NCI-H1694 treated with DMSO at 0.1 percent for 48 hours (cell line): ENCODE data around the gene NRM.
A peak's percentile ranks its signal among the peaks of the same experiment; 100 is the strongest.
"Not testable (repeated sequence)": the region's sequence is repeated elsewhere in the genome, so short reads cannot be mapped to it uniquely, and the experiment has no call there.

ENCODE experiments used
- DNase-seq: peaks from one replicate; lab custom pipeline; 2025; lab: John Stamatoyannopoulos, UW

NRM gene

DNA sequence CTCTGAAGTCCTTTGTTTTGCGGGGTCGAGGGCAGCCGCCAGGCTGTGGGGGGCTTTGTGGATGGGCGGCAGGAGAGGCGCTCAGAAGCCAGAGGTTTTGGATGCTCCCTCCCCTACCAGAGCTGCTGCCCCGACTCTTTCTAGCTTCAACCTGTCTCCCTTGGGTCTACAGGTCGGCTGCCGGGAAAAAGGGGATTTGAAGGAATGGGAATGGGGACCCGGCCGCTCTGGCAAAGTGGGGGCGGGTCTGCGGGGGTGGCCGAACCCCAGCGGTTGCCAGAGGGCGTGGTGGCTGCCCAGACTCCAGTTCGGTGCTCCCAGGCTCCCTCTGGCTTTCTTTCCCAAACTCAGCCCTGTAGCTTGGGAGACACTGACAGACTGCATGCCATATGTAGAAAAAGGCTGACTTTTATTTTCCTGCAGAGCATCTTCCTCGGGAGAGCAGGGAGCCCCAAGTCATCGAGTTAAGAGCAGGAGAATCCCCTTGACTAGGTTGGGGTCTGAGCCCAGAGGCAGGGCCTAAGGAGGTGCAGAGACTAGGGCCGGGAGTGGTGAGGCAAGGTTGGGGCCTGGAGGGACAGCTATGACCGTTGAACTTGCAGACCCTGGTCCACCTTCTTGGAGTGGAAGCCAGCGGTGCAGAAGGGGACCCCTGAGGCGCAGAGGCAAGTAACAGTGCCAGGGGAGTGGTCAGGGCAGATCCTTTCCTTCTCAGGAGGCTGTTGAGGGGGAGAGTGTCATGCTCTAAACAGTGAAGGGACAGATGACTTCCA is 2.9 kb downstream of the NRM start:
- DNase-seq, result no peak

DNA sequence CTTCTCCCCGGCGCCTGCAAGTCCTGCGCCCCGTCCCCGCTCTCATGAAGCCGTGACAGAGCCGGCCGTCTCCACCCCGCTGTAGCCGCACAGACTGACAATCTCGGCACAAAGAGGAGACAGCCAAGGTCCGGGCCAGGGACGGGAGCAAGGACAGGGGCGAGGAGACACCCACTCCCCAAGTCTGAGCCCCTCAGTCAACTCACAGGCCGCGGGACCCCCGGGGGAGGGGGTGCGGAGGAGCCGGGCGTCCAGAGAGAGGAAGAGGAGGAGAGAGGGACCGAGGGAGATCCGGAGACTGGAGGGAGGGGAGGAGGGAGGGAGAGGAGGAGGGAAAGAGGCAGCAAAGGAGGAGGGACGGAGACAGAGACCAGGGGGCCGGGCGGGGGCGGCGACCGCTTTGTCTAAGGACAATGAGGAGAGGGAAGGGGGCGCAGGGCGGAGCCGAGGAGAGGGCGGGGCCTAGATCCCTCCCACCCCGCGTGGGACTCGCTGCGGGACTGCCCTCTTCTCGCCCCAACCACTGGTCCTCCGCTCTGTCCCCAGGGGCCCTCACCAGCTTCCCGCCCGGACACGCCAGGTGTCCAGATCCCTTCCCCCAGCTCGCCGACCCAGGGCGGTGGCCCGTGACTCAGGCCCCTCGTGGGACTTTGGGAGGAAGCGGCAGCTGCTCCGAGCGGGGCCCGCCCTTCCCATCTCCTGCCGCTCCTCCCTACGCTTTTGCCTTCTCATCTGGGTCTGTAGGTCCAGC is 3.7 kb downstream of the NRM start:
- peak; percentile 40 for DNase-seq

DNA sequence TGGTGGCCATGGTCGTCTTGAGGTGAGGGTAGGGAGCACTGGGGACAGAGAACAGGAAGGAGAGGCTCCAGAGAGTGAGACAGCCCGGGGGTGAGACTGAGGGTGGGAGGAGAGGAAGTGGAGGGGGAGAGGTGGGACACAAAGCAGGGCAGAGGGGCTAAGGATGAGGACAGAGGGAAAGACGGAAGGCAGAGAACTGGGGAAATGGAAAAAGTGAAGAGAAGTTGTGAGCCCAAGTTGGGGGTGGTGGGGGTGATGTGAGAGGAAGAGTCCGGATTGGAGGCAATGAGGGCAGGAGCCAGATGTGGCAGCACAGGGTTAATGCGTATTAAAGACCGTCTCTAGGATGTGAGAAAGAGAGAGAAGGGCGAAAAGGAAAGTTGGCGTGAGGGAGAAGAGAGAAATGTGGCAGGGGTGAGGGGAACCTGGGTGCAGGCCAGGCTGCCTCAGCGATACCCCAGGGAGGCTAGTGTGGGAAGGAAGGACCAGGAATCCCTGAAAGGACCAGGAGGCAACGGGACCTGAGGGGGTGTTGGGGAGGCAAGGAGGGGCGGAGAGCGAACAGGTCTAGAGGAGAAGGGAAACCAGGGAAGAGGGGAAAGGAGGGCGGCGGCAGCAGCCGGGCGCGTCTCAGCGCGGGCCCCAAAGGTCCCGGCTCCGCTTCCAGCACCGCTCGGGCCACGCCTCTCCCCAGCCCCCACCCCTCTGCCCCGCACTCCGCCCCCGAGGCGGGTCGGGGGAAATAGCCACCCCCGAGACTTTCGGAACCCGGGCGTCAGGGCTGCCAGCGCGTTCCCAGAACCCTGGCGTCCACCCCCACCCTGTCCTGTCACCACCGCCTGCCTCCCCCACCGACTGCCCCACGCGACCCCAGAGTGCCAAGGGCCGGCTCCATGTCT is 4.5 kb downstream of the NRM start, which contains the start of gene PPP1R18:
Gene PPP1R18, minus strand, starts transcription at position 637 of the 899 bp plus-strand sequence. Its CDS starts 627 bp downstream, at position 10.
- DNase-seq, result no peak

DNA sequence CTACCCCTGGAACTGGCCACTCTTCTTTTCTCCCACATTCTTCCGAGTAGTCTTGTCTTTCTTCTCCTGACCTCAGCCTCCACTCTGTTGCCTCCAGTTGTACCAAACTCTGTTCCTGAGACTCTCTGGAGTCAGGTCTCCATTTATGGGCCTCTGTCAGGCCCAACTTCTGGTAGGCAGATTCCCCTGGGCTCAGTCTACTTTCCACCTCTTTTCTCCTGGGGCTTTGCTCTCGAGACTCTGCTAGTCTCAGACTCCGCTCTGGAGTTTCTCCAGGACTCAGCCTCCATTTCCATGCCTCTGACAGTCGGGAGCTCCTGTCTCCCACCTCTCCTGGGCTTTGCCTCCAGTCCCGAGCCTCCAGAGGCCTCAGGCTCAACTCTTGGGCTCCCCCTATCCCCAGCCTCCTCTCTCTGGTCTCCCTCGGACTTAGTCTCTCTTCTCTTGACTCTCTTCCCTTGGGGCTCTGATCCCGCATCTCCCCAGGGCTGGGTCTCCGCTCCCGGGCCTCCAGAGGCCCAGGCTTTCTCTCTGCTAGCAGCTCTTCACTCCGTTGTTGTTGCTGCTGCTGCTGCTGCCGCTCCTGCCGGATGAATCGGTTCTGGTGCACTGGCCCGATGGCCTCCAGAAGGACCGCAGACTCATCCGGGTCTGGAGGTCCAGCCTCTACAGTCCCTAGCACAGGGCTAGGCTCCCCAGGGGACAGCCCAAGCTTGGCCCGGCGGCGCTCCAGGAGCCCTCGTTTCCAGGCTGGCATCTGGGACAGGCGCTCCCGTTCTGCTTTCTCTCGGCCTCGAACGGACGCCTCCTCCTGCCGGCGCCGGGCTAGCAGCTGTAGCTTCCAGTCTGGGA is 5.4 kb downstream of the NRM start:
- DNase-seq, result no peak

DNA sequence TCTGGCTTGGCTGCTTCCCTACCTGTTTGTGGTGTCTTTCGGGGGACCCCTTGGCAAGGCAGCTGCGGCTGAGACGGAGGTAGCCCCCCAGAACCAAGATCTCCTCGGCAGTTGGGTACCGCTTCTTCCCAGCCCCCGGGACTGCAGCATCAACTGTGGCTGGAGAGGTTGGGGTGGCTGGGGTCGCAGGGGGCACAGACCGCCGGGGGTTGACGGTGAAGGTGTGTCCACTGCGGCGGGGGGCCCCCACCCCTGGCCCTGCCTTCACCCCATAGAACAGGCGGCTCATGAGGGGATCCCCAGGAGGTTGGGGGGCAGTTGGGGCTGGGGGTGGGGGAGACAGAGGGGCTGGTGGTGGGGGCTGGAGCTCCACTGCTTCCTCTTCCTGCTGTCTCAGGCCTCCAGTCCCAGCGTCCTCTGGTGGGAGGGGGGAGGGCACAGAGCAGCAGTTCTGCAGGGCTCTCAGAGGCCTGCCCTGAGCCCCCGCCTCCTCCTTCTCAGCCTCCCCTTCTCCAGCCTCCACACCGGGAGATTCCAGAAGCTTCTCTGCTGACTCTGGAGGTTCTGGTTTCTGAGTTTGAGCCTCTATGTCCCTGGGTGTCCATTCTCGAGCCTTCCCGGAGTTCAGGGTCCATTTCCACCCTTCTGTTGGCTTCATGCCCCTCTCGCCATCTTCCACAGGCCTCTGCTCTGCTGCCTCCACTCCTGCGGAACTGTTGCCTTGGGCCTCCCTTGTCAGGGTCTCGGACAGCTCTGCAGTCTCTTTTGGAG is 6.2 kb downstream of the NRM start:
- DNase-seq, result no peak

DNA sequence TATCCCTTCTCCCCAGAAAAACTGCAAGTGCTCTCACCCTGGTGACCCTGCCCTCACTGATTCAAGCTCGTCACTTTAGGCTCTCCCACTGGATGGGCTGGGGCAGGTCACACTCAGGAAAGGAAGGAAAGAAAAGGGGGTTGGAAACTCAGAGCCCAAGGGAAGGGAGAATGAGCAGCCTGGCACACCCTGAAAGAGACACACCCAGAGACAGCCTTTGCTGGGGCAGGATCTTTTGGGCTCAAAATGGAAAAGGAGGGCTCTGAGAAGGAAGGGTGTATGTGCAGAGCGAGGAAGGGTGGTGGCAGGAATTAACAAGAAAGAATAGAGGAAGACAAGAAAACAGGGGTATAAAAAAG is 6.8 kb downstream of the NRM start:
- no peak for DNase-seq

DNA sequence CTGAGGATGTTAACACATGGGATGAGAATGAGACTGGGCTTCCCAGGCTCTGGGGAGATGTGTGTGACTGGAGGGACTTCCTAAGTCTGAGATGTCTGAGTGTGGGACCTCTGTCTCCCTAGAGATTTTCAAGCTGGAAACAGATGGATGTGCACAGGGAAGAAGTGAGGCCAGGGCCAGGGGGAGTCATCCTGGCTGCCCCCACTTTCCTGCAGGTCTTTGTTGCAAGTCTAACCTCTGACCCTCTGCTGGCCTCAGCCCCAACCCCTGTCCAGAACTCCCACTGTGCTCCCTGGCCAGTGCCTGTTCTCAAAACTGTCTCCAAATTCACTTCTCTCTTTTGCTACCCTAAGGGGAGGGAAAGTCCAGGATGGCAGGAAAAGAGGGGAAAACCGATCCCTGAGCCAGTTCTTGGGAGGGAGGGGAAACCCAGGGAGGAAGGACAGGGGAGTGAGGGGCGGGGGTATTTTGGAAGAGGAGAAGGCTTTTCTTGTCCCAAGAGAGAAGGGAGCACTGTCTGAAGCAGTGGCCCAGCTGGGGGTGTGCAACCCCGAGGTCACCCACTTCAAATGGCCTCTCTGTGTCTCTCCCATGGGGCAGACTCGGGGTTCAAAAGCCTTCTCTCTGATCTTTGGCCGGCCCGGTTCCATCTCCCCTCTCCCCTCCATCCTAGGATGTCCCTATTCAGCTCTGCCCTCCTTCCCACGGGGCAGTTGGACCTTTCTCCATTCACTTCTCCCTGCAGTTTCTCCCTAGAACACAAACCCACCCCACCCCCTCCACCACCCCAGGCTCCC is 7.4 kb downstream of the NRM start:
- no peak for DNase-seq

DNA sequence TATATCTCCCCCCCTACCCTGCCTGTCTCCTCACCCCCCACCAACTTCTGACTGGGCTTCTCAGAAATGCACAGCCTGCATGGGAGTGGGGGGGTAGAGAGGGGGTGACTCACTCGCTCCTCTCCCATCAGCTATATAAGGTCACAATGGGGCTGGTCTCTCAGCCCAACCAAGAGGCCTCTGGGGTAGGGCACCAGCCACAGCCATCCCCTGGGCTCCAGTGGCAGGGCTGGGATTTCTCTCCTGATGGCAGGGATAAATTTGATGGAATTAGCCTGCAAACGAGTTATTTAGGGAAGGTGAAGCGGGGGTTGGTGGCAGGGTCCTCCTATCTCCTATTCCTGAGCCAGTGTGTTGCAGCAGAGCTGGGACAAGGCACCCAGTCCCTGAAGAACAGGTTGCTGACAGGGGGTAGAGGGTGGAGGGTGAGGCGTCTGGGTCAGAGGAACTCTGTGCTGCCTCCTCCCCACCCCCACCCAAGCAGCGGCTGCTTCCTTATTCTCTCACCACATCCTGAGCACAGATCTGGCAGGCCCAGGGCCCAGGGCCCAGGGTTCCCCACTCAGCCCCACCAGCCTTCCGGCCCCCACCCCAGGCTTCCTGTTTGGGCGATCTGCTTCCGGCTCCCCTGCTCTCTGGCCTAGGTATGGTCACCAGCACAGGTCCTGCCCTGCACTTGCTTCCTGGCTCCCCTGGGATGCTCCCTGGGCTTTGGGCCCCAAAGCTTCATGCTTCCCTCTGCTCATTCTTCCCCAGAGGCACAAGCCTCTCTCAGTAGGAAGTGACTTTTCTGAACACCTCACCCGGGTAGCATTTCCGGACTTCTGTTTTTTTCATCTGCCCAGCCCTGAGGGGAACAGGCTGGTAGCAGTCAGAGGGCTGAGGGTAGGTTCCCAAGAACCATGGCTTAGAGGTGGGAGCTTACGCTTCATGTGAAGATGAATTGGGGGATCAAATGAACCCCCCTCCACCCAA is 8.4 kb downstream of the NRM start:
- DNase-seq, result no peak

DNA sequence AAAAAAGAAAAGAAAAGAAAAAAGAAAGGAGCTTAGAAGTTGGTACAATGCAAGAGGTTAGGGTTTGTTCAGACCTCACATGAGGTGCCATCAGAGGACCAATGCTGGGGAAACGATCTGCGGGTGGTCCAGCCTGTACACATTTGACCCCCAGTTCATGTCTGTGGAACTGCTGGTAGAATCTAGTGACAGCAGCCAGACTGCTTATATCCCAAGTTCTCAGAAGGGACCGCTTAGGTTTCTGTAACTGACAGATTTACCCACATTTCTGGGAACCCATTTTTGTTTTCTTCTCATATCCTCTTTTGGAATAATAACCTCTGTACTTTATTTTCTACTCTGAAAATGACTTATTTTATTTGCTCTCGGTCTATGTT is 9.0 kb downstream of the NRM start:
- no peak for DNase-seq

DNA sequence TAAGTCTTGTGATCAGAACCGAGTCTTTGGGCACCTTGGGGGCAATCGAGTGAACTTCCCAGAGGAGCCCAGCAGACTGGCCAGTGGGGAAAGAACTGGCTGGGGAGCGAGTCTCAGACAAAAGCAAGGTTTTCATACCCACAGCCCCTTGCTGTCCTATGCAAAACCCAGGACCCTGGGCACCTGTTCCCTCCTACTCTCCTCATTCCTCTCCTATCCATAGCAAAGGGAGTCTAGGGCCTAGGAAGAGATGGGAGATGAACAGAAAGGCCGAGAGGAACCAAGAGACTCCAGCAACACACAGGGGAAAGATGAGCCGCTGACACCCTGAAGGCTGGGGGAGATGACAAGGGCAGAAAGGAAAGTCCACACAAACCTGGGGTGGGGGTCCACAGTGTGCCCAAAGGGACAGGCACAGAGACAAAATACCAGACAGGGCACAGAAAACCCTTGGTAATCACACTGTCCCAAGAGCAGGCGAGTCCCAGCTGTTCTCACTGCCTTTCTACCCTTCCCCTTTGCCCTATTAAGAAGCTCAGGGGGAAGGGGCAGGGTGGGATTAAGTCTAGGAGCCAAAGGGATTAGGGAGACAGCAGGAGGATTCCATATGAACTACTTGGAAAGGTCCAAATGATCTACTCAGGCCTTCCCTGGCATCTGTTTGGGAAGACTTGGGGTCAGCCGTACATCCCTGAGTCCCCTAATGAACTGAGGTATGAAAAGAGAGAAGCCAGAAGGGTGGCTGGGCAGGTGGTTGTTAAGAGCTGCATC is 10.8 kb downstream of the NRM start:
- no peak for DNase-seq

DNA sequence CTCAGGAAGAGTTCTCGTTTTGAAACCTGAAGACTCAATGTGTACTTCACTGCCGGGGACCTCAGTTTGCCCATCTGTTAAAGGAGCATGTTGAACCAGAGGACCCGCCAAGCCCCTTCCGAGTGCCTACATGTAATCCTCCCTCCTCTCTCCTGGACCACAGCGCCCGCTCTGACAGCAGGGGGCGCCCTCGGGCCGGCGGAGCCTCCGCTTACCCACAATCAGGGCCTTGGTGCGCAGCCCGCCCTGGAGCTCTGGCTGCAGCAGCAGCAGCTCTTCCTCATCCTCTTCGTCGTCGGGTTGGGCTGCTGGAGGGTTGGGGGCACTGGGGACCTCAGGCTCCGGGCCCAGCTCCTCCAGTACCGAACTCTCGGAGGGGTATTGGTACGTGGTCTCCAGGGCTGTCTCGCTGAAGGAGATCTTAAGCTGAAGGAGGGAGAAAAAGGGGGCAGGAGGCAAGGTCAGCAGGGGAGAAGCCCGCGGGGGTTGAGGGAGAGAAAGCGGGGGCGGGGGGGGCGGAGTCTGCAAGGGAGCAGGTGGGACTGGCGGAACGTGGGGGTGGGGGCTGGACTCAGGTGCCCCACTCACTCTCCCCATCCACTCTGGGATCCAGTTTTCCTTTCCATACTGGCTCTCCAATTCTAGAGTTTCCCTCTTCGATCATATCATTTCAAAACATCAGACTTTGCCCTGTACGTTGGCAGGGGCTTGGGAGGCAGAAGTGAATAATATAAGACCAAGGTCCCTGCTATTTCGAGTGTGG is 11.6 kb downstream of the NRM start:
- DNase-seq, result peak; percentile 39

DNA sequence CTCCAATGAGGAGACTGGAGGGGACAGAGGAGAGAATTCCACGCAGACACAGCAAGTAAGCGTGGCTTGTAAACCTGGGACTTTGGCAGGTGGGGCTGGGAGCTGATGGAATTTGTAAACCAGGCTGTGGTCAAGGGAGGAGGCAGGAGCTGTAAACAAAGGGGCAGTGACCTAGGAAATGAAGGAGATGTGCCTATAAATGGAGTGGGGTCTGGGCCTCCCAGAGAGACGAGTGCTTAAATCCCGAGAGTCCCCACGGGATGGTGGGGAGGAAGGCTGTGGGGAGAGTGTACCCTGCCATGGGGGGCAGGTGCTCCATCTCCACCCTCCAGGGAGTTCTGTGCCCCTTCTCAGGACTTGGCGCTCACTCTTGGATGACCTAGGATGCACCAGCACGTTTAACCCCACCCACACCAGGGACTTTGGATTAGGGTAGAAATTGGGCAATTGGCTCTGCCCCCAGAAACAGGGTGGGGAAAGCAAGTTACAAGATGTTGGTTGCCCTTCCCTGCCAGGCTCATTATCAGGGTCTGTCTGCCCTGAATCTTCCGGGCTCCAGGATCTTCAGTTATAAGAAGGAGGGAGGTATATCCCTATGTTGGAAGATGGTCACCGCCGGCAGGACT is 14.0 kb downstream of the NRM start:
- DNase-seq, result no peak

DNA sequence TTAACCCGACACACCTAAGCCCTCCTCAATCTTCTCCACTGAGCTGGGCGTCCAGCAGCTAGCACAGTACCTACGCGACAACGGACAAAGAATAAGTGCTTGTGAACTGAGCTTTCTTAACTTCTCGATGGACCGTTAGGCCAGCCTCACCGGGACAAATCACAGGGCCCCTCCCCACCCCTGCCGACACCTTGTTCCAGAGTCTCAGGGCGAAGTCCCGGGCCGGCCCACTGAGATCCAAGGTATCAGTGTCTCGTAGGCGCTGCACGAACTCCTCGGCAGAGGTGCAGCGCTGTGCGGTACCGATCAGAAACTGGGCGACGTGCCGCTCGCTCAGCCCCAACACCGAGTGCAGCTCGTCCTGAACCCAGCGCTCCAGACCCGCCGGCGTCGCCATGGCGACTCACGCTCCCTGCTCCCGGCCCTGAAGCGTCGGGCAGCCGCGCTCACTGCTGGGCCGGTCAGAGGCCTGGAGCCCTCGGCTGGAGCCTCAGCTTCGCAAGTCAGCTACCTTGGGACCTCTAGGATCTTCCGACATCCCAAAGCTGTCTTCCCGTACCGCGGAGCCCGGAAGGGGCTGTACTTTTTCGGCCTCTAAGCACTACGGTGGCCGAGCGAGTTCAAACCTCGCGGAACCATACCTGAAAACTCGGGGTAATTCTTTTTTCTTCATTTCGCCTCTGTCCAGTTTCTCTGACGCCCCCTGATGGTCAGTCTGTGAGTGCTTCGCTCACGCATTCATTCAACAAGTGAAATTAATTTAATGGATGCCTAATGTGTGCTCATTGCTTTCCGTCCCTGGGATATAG is 18.1 kb downstream of the NRM start, which contains the start of gene DHX16:
Gene DHX16, minus strand, starts transcription at position 562 of the 809 bp plus-strand sequence. Its CDS starts 165 bp downstream, at position 397.
- DNase-seq, result peak; percentile 88

DNA sequence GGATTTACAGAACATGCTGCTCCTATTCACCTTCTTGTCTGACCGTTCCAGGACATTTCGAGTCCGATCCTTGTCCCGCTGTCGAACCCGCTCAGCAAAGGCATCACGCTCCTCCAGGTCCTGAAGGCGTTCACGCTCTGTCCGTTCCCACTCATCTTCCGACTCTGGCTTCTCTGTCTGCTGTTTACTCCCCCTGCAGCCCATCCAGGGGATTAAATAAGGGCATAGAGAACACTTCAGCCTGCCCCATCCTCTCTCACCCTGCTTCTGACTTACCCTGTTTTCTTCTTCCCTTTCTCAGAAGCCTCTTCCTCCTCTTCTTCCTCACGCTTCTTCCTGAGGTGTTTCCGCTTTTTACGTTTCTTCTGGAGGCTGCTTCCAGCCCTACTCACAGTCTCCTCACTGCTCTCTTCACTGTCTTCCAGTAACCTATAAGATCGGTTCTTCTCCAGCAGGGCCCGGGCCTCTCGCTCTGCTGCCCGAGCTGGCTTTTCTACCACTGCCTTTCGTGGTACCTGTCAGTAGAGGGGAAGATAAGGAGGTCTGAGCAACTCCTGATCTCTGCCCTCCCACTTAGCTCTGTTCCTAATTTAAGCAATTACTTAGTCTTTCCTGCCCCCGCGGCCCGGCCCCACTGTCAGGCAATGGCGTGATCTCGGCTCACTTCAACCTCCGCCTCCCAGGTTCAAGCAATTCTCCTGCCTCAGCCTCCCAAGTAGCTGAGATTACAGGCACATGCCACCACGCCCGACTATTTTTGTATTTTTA is 19.8 kb downstream of the NRM start:
- no peak for DNase-seq

DNA sequence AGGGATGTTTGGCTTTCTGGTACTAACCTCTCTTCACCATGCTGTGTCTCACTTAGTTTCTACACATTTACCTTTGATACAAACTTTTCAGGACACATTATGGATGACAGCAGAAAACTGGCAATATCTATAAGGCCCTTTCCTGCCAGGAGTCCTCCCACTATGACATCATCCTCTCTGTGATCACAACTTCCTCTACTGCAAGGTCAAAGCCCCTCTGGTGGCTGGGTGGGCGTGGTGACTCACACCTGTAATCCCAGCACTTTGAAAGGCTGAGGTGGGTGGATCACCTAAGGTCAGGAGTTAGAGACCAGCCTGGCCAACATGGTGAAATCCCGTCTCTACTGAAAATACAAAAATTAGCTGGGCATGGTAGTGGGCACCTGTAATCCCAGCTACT is 24.5 kb downstream of the NRM start:
- not testable (repeated sequence) for DNase-seq
